GM21360 (cell line): Measurements from ENCODE around the gene TMEM72.

Experiments used
- ATAC-seq: cut with Tn5 transposase; IDR thresholded peaks from one replicate; pipeline ENCODE4 v1.9.1; 2021; ENCODE audit warnings: mild to moderate bottlenecking, moderate library complexity; ENCODE audit not compliant: unreplicated experiment

TMEM72 gene

GRCh38 chr10:44965651-44966097 is 54.5 kb downstream of the TMEM72 start:
- ATAC-seq = peak; percentile 34

GRCh38 chr10:44966129-44966815 is 55.1 kb downstream of the TMEM72 start:
- ATAC-seq = peak; percentile 13

- no peak for ATAC-seq
Measured at GRCh38 chr10:44966816-44967509, 55.8 kb downstream of the TMEM72 start.

GRCh38 chr10:44967616-44968015 is 56.5 kb downstream of the TMEM72 start:
- no peak for ATAC-seq

GRCh38 chr10:44968091-44968490 is 57.0 kb downstream of the TMEM72 start:
- no peak for ATAC-seq

- no peak for ATAC-seq
Measured at GRCh38 chr10:44968500-44969400, 57.6 kb downstream of the TMEM72 start.

- ATAC-seq = no peak
Measured at GRCh38 chr10:44969854-44970253, 58.7 kb downstream of the TMEM72 start.

- no peak for ATAC-seq
Measured at GRCh38 chr10:44970812-44971395, 59.8 kb downstream of the TMEM72 start.

- no peak for ATAC-seq
Measured at GRCh38 chr10:44971434-44971833, 60.3 kb downstream of the TMEM72 start.

- no peak for ATAC-seq
Measured at GRCh38 chr10:44971935-44972757, 61.0 kb downstream of the TMEM72 start.

- ATAC-seq = no peak
Measured at GRCh38 chr10:44972874-44973306, 61.8 kb downstream of the TMEM72 start.

GRCh38 chr10:44973323-44974081 is 62.4 kb downstream of the TMEM72 start:
- ATAC-seq = no peak

- no peak for ATAC-seq
Measured at GRCh38 chr10:44974082-44974627, 63.0 kb downstream of the TMEM72 start.

GRCh38 chr10:44974628-44975430 is 63.7 kb downstream of the TMEM72 start:
- ATAC-seq = peak; percentile 60

GRCh38 chr10:44975431-44976331 is 64.5 kb downstream of the TMEM72 start:
- no peak for ATAC-seq

GRCh38 chr10:44976352-44977198 is 65.4 kb downstream of the TMEM72 start:
- ATAC-seq = no peak
